Measurements from ENCODE around the gene CLNS1A. TPM values are rescaled to one million over a fixed set of nuclear protein-coding genes. Genes with fewer than 3 reads are reported as not detected.
A peak's percentile ranks its signal among the peaks of the same experiment; 100 is the strongest.

The CLNS1A gene
- total and polyA plus RNA-seq, 9 of the 15 experiments (the other 6 are each of a cell fraction or from before 2014, with no cell fraction given): 146 to 472 (median 345) TPM

DNA sequence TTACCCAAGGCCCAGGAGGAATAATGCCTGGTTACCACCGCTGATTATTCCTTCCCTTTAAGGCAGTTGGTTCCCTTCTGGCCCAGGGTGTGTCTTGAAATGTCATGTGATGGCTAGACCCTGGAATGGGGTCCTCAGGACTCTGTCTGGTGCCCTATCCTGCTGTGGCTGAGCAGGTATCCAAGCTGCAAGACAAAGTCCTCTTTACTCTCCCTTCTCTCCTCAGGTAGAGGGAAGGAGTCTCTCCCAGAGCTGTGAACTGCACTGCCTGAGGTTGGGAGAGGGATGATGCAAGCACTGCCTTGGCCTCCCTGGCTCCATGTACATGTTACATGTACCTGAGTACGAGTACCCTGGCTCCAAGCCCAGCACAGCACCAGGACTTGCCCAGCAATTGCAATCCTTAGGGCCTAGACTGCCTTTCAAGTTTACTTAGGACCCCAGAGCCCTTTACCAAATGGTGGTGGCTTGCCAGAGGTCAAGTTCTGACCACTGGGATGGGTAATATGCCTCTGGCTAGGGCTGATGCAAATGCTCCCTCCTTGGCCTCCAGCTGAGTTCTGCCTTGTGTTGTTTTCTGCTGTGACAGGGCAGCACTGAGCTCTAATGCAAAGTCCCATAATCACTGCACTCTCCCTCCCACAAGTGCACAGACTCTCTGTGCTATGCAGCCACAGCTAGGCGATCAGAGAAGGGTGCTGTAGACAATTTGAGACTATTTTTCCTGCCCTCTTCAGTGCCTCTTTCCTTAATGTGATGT is 68.5 kb downstream of the CLNS1A start:
- ATAC-seq (no peak), DNase-seq (ENCODE audit: extremely low read depth in 1 of 4, low spot score in 3 of 4) (no peak), FAIRE-seq (no peak)
- BruUV-seq (replicated peaks): no TSS peak
- Histone ChIP-seq H3K36me3 (ENCODE audit: control insufficient read depth, insufficient read depth, low read length) (no peaks in the 10 kb centered on the region), H3K9me1 (ENCODE audit: control insufficient read depth, insufficient read depth, low read length) (peaks cover 2% of the 10 kb centered on the region), H3K9me3 (replicated peaks; ENCODE audit: control insufficient read depth, insufficient read depth, low read depth, low read length) (no peaks in the 10 kb centered on the region), H3K4me3 (no peak overlapping the region), H3K27me3 (ENCODE audit: control insufficient read depth in 2 of 2, insufficient read depth in 2 of 2, low read length in 2 of 2) (no peaks in the 10 kb centered on the region; a peak in 1 of 5 replicates), H3K9ac (ENCODE audit: insufficient read depth in 1 of 2, low read depth in 2 of 2, low read length in 2 of 2) (no peak overlapping the region), H3K4me1 (replicated peaks in 1 of 2; ENCODE audit: control insufficient read depth in 2 of 2, insufficient read depth in 2 of 2, low read length in 2 of 2) (no peaks in the 10 kb centered on the region; a peak in 1 of 5 replicates), H3K79me2 (ENCODE audit: control insufficient read depth, insufficient read depth, low read length) (no peaks in the 10 kb centered on the region), H3K27ac (ENCODE audit: extremely low read depth, low read depth, low read length) (no peak overlapping the region), H4K20me1 (replicated peaks; ENCODE audit: control insufficient read depth, insufficient read depth, low read length) (no peaks in the 10 kb centered on the region), H2AFZ (ENCODE audit: low read depth, low read length) (no peak overlapping the region), H3K4me2 (ENCODE audit: insufficient read depth, low read length) (no peak overlapping the region)
- intact Hi-C loops (cut with micrococcal nuclease): no loop called here
- in situ Hi-C loops (cut with MboI): no loop called here
- ChIA-PET POLR2A (no interaction called here), CTCF (ENCODE audit: low intra/inter-chr PET ratio) (no interaction called here)
- TF ChIP-seq RB1 (IDR thresholded peaks at IDR 0.05; ENCODE audit: low read depth): no peak
- TF ChIP-seq, protein P1, sequence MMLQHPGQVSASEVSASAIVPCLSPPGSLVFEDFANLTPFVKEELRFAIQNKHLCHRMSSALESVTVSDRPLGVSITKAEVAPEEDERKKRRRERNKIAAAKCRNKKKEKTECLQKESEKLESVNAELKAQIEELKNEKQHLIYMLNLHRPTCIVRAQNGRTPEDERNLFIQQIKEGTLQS (IDR thresholded peaks at IDR 0.05): 0 out of 2 replicates have a peak, but pooled peaks have one; percentile 17
- TF ChIP-seq, protein P1 (CRISPR knock-in tag; conservative IDR thresholded peaks at IDR 0.05): no peak
- no peak for TF ChIP-seq EWSR1 (IDR thresholded peaks at IDR 0.05; ENCODE audit: borderline replicate concordance, low read depth, partially characterized antibody)
- no peak for TF ChIP-seq CTBP1 (IDR thresholded peaks at IDR 0.05; ENCODE audit: borderline replicate concordance)
- TF ChIP-seq MCM7 (IDR thresholded peaks at IDR 0.05): no peak
- TF ChIP-seq CHCHD3 (CRISPR knock-in tag; IDR thresholded peaks at IDR 0.05): no peak
- TF ChIP-seq TEAD1 (CRISPR knock-in tag; IDR thresholded peaks at IDR 0.05): no peak
- WGBS (ENCODE audit: insufficient coverage, low coverage, missing lambda C conversion rate): 0% methylated on average over 3 of the region's 3 CpGs

Data from K562 (cell line).